GM12874 (cell line): ENCODE data around the gene CSRP2.

ENCODE experiments used
- CTCF ChIP-seq: IDR thresholded peaks from 2 replicates; pipeline ENCODE4 v1.5.1; 2011; ENCODE audit warnings: low read depth, mild to moderate bottlenecking, control low read depth, low read length, moderate library complexity; ENCODE audit not compliant: insufficient read depth

Gene CSRP2

DNA sequence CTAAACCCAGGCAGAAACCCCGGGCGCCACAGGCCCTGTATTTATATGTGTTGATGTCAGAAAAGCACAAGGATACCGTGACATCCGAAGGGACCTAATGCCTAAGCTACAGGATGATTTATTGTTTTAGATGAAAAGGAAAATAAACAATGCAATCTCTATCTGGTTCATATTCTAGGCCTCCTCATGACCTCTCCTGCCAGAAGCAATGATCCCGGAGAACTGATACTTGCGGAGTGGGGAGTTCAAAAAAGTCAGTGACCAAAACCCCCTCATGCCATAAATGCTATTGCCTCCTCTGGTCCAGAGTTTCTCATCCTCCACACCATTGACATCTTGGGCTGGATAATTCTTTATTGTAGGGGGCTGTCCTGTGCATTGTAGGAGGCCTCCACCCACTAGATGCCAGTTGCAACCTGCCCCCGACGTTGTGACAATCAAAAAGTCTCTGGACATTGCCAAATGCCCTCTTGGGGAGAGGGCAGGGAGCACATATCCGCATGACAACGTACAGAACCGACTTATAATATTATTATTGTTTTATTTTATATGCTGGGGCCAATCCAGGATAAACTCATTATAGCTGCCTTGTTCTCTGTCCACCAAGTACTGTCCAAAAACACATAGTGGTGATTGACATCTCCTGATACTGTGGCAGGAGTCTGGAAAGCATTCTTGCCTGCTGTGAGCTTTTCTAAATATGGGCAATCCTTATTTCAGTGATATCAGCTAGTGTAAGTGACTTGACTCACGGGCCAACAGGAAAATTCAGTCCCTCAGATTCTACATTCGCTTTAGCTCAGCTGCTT lies 1.1 kb upstream of the CSRP2 start:
- no peak for TF ChIP-seq CTCF

DNA sequence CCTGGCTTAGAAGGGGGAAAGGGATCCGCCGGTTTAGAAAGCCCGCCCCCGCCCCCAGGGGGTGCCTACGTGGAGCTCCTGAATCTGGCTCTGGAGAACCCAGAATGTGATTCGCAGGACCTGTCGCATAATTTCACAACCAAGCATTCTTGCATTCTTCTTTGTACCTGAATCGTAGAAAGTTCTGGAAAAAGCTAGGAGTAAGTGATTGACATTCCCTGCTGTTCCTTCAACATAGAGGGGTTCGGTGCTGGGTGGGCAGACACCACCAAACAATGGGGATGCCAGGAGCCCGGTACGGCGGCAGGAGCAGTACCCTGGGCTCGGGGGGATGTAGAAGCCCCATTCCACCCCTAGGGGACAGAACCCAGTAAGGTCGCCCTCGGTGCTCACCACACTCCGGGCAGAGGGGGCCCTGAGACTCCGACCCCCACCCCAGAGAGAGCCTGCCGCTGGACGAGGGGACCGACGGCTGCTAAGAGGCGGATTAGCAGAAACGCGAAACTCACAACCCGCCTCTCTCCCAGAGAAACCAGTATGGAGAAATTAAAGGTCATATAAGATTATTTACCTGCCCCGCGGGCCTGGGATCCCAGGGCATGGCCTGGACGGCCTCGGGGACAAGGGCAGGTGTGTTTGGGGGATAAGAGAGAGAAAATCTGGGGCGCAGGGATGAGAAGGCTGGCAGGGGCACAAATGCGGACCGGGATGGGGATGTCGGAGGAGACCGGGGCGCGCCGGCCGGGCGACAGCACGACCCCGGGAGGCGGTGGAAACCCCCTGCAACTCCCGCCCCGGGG lies 520 bp downstream of the CSRP2 start:
- TF ChIP-seq CTCF: peak; percentile 48

GRCh38 chr12:76876696-76877229 lies 2.1 kb downstream of the CSRP2 start:
- no peak for TF ChIP-seq CTCF

DNA sequence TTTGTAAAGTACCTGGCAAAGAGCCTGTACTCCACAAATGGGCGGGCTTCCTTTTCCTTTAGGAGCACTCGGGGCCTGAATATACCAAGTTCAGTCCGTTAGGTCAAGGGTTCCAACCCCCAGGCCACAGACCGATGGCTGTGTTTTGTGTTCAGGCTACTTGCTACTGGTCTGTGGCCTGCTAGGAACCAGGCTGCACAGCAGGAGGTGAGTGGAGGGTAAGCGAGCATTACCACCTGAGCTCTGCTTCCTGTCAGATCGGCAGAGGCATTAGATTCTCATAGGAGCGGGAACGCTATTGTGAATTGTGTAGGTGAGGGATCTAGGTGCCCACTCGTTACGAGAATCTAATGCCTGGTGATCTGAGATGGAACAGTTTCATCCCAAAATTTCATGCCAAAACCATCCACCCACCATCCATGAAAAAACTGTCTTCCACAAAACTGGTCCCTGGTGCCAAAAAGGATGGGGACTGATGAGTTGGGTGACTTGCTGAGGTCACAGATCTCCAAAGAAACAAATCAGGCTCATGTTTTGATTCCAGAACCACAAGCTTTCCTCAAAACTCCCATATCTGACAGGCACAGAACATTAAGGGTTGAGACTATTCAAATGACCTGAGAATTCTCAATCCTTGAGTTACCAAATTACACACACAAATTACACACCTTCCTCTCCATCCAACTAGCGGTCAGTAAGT lies 4.2 kb downstream of the CSRP2 start:
- TF ChIP-seq CTCF: no peak

DNA sequence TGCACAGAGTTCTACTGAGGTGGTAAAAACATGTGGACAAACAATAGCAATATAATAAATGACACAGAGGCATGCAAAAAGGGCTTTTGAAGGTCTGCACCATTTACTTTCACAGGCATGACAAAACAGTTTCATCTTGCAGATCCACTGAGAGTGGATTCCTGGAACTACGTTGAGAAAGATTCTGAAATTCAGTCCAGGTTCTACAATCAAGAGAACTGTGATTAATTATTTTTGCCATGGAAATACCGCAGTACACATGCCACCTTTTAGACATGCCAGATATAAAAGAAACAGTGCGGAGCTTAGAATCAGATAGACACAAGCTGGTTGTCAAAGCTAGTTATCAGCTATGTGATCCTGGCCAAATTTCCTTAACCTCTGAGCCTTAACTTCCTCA lies 4.8 kb downstream of the CSRP2 start:
- TF ChIP-seq CTCF: no peak

DNA sequence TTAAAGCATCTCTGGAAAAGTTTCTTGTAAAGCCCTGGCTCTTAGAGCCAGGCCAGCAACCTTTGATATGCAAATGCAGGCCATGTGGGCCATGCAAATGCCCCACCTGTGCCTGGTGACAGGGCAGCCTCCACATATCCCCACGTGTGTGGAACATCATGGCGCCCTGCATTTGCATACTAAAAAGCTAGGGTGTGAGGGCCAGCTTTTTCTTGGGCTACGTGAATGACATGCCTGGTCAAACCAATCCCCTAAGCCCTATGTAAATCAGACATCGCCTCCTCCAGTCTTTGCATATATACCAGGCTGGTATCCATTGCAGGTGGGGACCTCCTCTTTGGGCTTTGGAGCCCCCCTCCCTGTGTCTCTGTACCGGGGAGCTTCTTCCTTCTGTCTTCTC lies 6.4 kb downstream of the CSRP2 start:
- no peak for TF ChIP-seq CTCF

- no peak for TF ChIP-seq CTCF
Measured at GRCh38 chr12:76871742-76872141, 7.1 kb downstream of the CSRP2 start.
